Upper lobe of left lung (tissue), 4 donors: Measurements from ENCODE around the gene SBF2.

Experiments
- POLR2A ChIP-seq, 4 donors: fragments of 450-650 bp; IDR thresholded peaks; one replicate each; pipeline ENCODE4 v1.5.1; 2016 to 2017; ENCODE audit warnings: antibody characterized with exemption in 4 of 4, mild to moderate bottlenecking in 2 of 4
- TF ChIP-seq, protein P1 (sequence below), 6 experiments: fragments of 450-650 bp in 4 of 6; fragments of 200-600 bp in 2 of 6; sonication (generic) in 2 of 6; IDR thresholded peaks; one replicate each; pipeline ENCODE4 v1.5.1; 2016 to 2019; ENCODE audit warnings: antibody characterized with exemption in 6 of 6

DNA sequence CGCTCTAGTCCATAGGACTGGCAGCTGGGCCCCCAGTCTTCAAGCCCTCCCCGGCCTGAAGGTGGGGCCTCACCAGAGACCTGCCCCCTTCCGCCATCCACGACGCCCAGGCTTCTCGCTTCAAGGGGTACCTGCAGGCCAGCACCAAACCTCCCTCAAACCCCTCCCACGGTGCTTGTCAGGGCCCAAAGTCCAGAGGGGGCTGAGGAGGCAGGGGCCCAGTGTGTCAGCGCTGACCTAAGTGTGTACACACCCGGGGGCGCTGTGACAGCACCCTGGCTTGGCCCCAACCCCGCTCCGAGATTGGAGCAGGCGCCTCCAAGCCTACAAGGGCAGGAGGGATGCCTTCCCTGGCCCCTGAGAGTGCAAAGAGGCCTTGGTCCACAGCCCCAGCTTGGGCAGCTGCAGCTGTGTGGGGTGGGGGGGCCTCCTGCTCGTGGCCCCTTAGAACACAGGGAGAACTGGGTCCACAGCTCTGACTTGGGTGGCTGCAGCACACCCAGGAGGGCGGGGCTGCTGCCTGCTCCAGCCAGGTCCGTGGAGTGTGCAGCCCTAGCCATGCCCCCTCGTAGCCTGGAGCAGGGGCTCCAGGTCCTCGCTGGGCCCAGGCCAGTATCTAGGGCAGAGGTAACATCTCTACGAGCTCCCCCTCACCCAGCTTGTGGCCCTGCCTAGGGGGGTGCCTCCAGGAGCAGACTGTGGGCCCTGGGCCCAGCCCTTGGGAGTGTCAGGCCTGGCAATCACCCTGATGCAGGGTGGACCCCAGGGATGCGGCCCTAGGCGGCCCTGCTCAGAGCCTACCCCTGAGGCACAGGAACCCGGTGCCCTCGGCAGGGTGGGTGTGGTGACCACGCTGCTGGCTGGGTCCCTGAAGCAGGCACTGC lies 4.9 kb downstream of the SBF2 start:
- TF ChIP-seq POLR2A (IDR thresholded peaks at IDR 0.05): no peak
- TF ChIP-seq, protein P1, sequence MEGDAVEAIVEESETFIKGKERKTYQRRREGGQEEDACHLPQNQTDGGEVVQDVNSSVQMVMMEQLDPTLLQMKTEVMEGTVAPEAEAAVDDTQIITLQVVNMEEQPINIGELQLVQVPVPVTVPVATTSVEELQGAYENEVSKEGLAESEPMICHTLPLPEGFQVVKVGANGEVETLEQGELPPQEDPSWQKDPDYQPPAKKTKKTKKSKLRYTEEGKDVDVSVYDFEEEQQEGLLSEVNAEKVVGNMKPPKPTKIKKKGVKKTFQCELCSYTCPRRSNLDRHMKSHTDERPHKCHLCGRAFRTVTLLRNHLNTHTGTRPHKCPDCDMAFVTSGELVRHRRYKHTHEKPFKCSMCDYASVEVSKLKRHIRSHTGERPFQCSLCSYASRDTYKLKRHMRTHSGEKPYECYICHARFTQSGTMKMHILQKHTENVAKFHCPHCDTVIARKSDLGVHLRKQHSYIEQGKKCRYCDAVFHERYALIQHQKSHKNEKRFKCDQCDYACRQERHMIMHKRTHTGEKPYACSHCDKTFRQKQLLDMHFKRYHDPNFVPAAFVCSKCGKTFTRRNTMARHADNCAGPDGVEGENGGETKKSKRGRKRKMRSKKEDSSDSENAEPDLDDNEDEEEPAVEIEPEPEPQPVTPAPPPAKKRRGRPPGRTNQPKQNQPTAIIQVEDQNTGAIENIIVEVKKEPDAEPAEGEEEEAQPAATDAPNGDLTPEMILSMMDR (IDR thresholded peaks at IDR 0.05): no peak
